IMR-90 (cell line): ENCODE results near the gene KRT74.

Experiments used
- BHLHE40 ChIP-seq: fragments of 150-350 bp; IDR thresholded peaks from 2 replicates; pipeline ENCODE4 v1.6.1; 2016; ENCODE audit warnings: mild to moderate bottlenecking, low read depth, low read length
- CEBPB ChIP-seq: IDR thresholded peaks from 2 replicates; pipeline ENCODE4 v1.6.1; 2012; ENCODE audit warnings: low read depth, low read length, improper control_type of control experiment
- FOS ChIP-seq: fragments of 150-350 bp; IDR thresholded peaks from 2 replicates; pipeline ENCODE4 v1.6.1; 2016; ENCODE audit warnings: low read depth, low read length
- MAFK ChIP-seq: IDR thresholded peaks from 2 replicates; pipeline ENCODE4 v1.6.1; 2012; ENCODE audit warnings: low read depth, low read length, improper control_type of control experiment
- MAZ ChIP-seq: IDR thresholded peaks from 2 replicates; pipeline ENCODE4 v1.6.1; 2012; ENCODE audit warnings: low read depth, mild to moderate bottlenecking, low read length, improper control_type of control experiment, moderate library complexity, borderline replicate concordance
- MXI1 ChIP-seq: IDR thresholded peaks from 2 replicates; pipeline ENCODE4 v1.6.1; 2012; ENCODE audit warnings: low read depth, mild to moderate bottlenecking, low read length, moderate library complexity, borderline replicate concordance
- POLR2A ChIP-seq: IDR thresholded peaks from 2 replicates; pipeline ENCODE4 v1.6.1; 2012; ENCODE audit warnings: mild to moderate bottlenecking, low read depth, low read length
- RAD21 ChIP-seq: IDR thresholded peaks from 2 replicates; pipeline ENCODE4 v1.6.1; 2012; ENCODE audit warnings: low read length, improper control_type of control experiment
- RCOR1 ChIP-seq: IDR thresholded peaks from 2 replicates; pipeline ENCODE4 v1.6.1; 2012; ENCODE audit warnings: mild to moderate bottlenecking, low read length, improper control_type of control experiment; ENCODE audit not compliant: insufficient replicate concordance
- RFX5 ChIP-seq: IDR thresholded peaks from 2 replicates; pipeline ENCODE4 v1.8.0; 2012; ENCODE audit warnings: low read depth, mild to moderate bottlenecking, low read length, moderate library complexity
- SMC3 ChIP-seq: fragments of 150-350 bp; IDR thresholded peaks from 2 replicates; pipeline ENCODE4 v1.6.1; 2016; ENCODE audit warnings: low read depth, mild to moderate bottlenecking, antibody characterized with exemption, low read length, moderate library complexity
- USF2 ChIP-seq: fragments of 150-350 bp; IDR thresholded peaks from 2 replicates; pipeline ENCODE4 v1.6.1; 2017; ENCODE audit warnings: mild to moderate bottlenecking, antibody characterized with exemption, low read length, low read depth
- TF ChIP-seq, protein P1 (sequence below): conservative IDR thresholded peaks from 2 replicates; pipeline ENCODE4 v1.5.1; 2012; ENCODE audit warnings: mild to moderate bottlenecking, low read depth, low read length, improper control_type of control experiment
- TF ChIP-seq, protein P2 (sequence below): fragments of 150-350 bp; IDR thresholded peaks from 2 replicates; pipeline ENCODE4 v1.6.1; 2016; ENCODE audit warnings: low read depth, mild to moderate bottlenecking, low read length, moderate library complexity, borderline replicate concordance

DNA sequence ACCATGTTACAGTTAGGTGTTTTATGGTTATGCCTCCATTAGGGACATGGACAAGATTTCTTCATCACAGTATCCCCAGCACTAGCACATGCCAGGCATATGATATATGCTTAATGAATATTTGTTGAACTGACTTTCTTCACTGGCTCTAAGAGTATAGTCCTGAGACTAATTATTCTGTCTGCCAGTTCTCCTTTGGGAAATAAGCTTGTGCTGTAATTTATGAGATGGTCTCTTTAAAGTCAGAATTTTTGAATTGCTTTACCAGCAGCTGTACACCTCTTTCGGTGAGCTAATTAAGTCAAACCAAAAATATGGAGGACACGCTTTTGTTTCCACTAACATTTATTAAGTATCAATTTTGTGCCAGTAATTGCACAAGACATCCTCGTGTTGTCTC is 32.5 kb upstream of the KRT74 start:
- TF ChIP-seq RCOR1 = no peak
- no peak for TF ChIP-seq SMC3
- TF ChIP-seq, protein P1, sequence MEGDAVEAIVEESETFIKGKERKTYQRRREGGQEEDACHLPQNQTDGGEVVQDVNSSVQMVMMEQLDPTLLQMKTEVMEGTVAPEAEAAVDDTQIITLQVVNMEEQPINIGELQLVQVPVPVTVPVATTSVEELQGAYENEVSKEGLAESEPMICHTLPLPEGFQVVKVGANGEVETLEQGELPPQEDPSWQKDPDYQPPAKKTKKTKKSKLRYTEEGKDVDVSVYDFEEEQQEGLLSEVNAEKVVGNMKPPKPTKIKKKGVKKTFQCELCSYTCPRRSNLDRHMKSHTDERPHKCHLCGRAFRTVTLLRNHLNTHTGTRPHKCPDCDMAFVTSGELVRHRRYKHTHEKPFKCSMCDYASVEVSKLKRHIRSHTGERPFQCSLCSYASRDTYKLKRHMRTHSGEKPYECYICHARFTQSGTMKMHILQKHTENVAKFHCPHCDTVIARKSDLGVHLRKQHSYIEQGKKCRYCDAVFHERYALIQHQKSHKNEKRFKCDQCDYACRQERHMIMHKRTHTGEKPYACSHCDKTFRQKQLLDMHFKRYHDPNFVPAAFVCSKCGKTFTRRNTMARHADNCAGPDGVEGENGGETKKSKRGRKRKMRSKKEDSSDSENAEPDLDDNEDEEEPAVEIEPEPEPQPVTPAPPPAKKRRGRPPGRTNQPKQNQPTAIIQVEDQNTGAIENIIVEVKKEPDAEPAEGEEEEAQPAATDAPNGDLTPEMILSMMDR = no peak
- TF ChIP-seq RAD21 = no peak
- TF ChIP-seq, protein P2, sequence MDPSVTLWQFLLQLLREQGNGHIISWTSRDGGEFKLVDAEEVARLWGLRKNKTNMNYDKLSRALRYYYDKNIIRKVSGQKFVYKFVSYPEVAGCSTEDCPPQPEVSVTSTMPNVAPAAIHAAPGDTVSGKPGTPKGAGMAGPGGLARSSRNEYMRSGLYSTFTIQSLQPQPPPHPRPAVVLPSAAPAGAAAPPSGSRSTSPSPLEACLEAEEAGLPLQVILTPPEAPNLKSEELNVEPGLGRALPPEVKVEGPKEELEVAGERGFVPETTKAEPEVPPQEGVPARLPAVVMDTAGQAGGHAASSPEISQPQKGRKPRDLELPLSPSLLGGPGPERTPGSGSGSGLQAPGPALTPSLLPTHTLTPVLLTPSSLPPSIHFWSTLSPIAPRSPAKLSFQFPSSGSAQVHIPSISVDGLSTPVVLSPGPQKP = no peak
- TF ChIP-seq POLR2A = no peak
- no peak for TF ChIP-seq MAZ
- no peak for TF ChIP-seq USF2
- TF ChIP-seq RFX5 = no peak
- TF ChIP-seq MXI1 = no peak
- TF ChIP-seq FOS = no peak
- no peak for TF ChIP-seq BHLHE40
- TF ChIP-seq MAFK = no peak
- TF ChIP-seq CEBPB = no peak
